Measurements from ENCODE around the gene MAP2K5.
A peak's percentile ranks its signal among the peaks of the same experiment; 100 is the strongest.

Gene MAP2K5

GRCh38 chr15:67760901-67761300, 218.4 kb downstream of the MAP2K5 start:
- DNase-seq (ENCODE audit: low spot score) = no peak

- DNase-seq (ENCODE audit: low spot score) = no peak
Observed at GRCh38 chr15:67761343-67761742, 218.8 kb downstream of the MAP2K5 start.

- peak; percentile 76 for DNase-seq (ENCODE audit: low spot score)
Observed at GRCh38 chr15:67762610-67763368, 220.3 kb downstream of the MAP2K5 start.

GRCh38 chr15:67765701-67766100, 223.2 kb downstream of the MAP2K5 start:
- no peak for DNase-seq (ENCODE audit: low spot score)

GRCh38 chr15:67766968-67767367, 224.5 kb downstream of the MAP2K5 start:
- no peak for DNase-seq (ENCODE audit: low spot score)

GRCh38 chr15:67768313-67768977, 225.9 kb downstream of the MAP2K5 start:
- DNase-seq (ENCODE audit: low spot score) = no peak

- no peak for DNase-seq (ENCODE audit: low spot score)
Observed at GRCh38 chr15:67769497-67770357, 227.2 kb downstream of the MAP2K5 start.

- DNase-seq (ENCODE audit: low spot score) = no peak
Observed at GRCh38 chr15:67770358-67770628, 227.8 kb downstream of the MAP2K5 start.

- no peak for DNase-seq (ENCODE audit: low spot score)
Observed at GRCh38 chr15:67771189-67771800, 228.8 kb downstream of the MAP2K5 start.

- DNase-seq (ENCODE audit: low spot score) = no peak
Observed at GRCh38 chr15:67774626-67775025, 232.1 kb downstream of the MAP2K5 start.

- DNase-seq (ENCODE audit: low spot score) = no peak
Observed at GRCh38 chr15:67775250-67775649, 232.7 kb downstream of the MAP2K5 start.

- DNase-seq (ENCODE audit: low spot score) = no peak
Observed at GRCh38 chr15:67775998-67776397, 233.5 kb downstream of the MAP2K5 start.

- DNase-seq (ENCODE audit: low spot score) = no peak
Observed at GRCh38 chr15:67776600-67776999, 234.1 kb downstream of the MAP2K5 start.

- DNase-seq (ENCODE audit: low spot score) = no peak
Observed at GRCh38 chr15:67777071-67777470, 234.6 kb downstream of the MAP2K5 start.

GRCh38 chr15:67777773-67778172, 235.3 kb downstream of the MAP2K5 start:
- DNase-seq (ENCODE audit: low spot score) = no peak

GRCh38 chr15:67778968-67779548, 236.6 kb downstream of the MAP2K5 start:
- DNase-seq (ENCODE audit: low spot score) = no peak

- DNase-seq (ENCODE audit: low spot score) = no peak
Observed at GRCh38 chr15:67779549-67780111, 237.1 kb downstream of the MAP2K5 start.

GRCh38 chr15:67781061-67781460, 238.6 kb downstream of the MAP2K5 start:
- no peak for DNase-seq (ENCODE audit: low spot score)

- no peak for DNase-seq (ENCODE audit: low spot score)
Observed at GRCh38 chr15:67781907-67782690, 239.6 kb downstream of the MAP2K5 start.

- no peak for DNase-seq (ENCODE audit: low spot score)
Observed at GRCh38 chr15:67782691-67782991, 240.1 kb downstream of the MAP2K5 start.

GRCh38 chr15:67783303-67783702, 240.8 kb downstream of the MAP2K5 start:
- peak; percentile 41 for DNase-seq (ENCODE audit: low spot score)

All from activated CD4-positive, alpha-beta T cell treated with anti-CD3 and anti-CD28 coated beads, Interleukin-2, Interleukin-4, amounts not matched to agents 100 ng/mL and 50 ng/mL, durations not matched to agents 16 hours and 8 hours (primary cell).